ENCODE data around the gene ZC3H12C. TPM values are rescaled to one million over a fixed set of nuclear protein-coding genes. Genes with fewer than 3 reads are reported as not detected.
"Not testable (repeated sequence)": the region's sequence is repeated elsewhere in the genome, so short reads cannot be mapped to it uniquely, and the experiment has no call there.

Gene ZC3H12C
- polyA plus RNA-seq, 3 donors, result 6.4 to 8.5 (median 7.9) TPM

GRCh38 chr11:110209313-110209694 is 116.1 kb downstream of the ZC3H12C start:
- not testable (repeated sequence) for DNase-seq

DNA sequence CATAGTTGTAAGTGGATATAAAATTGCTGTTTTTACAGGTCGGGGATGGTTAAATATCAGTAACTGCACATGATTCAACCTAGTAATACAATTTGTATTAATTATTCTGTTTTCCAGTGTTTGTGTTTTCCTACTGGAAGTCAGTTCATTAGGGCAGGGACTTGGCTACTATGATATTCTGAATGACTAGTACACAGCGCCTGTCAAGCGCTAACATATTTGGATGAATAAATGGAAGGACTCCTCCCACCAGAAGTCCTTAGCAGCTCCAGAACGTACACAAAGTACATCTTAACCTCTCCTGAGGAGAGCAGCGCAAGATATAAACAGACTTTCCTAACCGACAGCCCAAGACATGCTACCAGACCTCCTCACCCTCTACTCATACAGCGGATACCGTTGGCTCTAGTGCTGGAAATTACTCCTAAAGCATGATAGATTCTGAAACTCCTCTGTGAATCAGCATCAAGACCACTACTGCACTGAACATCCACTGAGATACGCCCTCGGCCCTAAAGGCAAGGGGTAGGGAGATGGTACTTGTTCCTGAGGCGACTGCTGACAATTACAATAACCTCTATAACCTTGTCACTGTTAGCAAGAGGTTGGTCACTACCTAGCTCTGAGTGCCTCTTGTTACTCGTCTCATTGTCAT is 124.2 kb downstream of the ZC3H12C start:
- DNase-seq, result no peak

DNA sequence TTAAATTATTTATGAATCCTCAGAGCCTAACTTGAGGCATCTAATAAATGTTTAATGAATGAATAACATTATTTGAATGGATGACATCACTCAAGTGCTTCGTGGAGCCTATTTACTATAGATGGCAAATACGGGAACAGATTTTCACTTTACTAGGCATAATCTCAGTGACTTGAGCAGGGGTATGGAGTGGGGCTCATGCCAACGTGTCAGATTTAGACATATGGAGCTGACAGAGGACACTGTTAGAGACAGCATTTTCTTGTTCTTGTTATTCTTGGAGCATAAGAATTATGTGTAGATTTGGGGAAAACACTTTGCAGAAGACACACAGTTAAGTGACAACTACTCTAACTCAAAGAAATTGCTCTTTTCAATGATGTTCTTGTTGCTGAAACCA is 124.7 kb downstream of the ZC3H12C start:
- DNase-seq, result no peak

DNA sequence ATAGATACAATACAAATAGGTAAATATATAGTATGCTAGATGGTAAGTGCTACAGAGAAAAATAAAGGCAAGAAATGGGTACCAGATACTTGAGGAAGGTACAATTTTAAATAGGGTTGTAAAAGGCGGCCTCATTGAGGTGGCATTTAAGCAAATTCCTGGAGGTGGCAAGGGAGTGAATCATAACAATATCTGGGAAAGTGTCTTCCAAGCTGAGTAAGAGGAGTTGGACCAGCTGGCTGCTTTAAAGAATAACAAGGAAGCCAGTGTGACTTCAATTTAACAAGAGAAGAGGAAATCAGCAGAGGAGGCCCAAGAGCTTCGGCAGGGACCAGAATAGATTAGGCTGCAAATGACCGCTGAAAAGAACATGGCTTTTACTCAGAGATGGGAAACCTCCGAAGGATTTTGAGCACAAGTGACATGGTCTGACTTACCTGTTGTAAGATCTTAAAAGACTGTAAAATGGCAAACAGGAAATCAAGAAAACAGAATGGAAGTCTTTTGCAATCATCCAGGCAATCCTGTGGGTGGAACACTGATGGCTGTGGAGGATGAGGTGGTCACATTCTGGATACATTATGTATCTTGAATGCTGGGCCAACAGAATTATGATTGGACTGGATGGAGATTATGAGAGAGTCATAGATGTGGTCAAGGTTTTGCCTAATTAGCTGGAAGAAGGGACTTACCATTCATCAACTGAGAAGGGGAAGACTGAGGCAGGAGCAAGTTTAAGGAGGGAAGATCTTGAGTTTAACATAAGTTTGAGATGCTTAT is 126.0 kb downstream of the ZC3H12C start:
- DNase-seq, result no peak

Other genes with a start within 250 kb of the ZC3H12C start
- gene RDX, start 203.2 kb downstream of the ZC3H12C start, polyA plus RNA-seq (ENCODE audit: insufficient read length in 3 of 3), result 100 to 1,000 TPM; 117 to 148 (median 128) TPM